ENCODE measurements around the gene NFIB. TPM values are rescaled to one million over a fixed set of nuclear protein-coding genes. Genes with fewer than 3 reads are reported as not detected.

Gene NFIB
- total RNA-seq, 1 donor from 2014 or later = 1.5 TPM

GRCh38 chr9:14273696-14274121 is 40.2 kb downstream of the NFIB start:
- TF ChIP-seq CTCF (IDR thresholded peaks at IDR 0.05; ENCODE audit: partially characterized antibody, unreplicated experiment) = no peak
- no peak for DNase-seq
- Mint-ChIP-seq H3K36me3 (ENCODE audit: unreplicated experiment) (no peaks in the 10 kb centered on the region), H3K27me3 (ENCODE audit: unreplicated experiment) (no peaks in the 10 kb centered on the region), H3K9me3 (ENCODE audit: unreplicated experiment) (peaks cover 2% of the 10 kb centered on the region), H3K4me3 (ENCODE audit: unreplicated experiment) (peak overlapping the region; percentile 48), H3K4me1 (ENCODE audit: low read depth, unreplicated experiment) (peaks cover 33% of the 10 kb centered on the region), H3K27ac (ENCODE audit: unreplicated experiment) (peak overlapping the region; percentile 40)

- no peaks in the 10 kb centered on the region for H3K36me3 Mint-ChIP-seq (ENCODE audit: unreplicated experiment)
- no peaks in the 10 kb centered on the region for H3K27me3 Mint-ChIP-seq (ENCODE audit: unreplicated experiment)
- no peak for DNase-seq
- H3K4me3 Mint-ChIP-seq (ENCODE audit: unreplicated experiment) = no peak overlapping the region
- H3K4me1 Mint-ChIP-seq (ENCODE audit: low read depth, unreplicated experiment) = peaks cover 33% of the 10 kb centered on the region
- no peak for TF ChIP-seq CTCF (IDR thresholded peaks at IDR 0.05; ENCODE audit: partially characterized antibody, unreplicated experiment)
- H3K9me3 Mint-ChIP-seq (ENCODE audit: unreplicated experiment) = peaks cover 2% of the 10 kb centered on the region
- H3K27ac Mint-ChIP-seq (ENCODE audit: unreplicated experiment) = no peak overlapping the region
These were observed 40.9 kb downstream of the NFIB start for GRCh38 chr9:14272927-14273528.

GRCh38 chr9:14271093-14271673 is 42.8 kb downstream of the NFIB start:
- Mint-ChIP-seq H3K27me3 (ENCODE audit: unreplicated experiment) (no peaks in the 10 kb centered on the region), H3K36me3 (ENCODE audit: unreplicated experiment) (no peaks in the 10 kb centered on the region), H3K27ac (ENCODE audit: unreplicated experiment) (peak overlapping the region; percentile 60), H3K9me3 (ENCODE audit: unreplicated experiment) (peaks cover 2% of the 10 kb centered on the region), H3K4me1 (ENCODE audit: low read depth, unreplicated experiment) (peaks cover 33% of the 10 kb centered on the region), H3K4me3 (ENCODE audit: unreplicated experiment) (no peak overlapping the region)
- TF ChIP-seq CTCF (IDR thresholded peaks at IDR 0.05; ENCODE audit: partially characterized antibody, unreplicated experiment) = no peak
- peak; percentile 27 for DNase-seq

GRCh38 chr9:14270358-14271092 is 43.4 kb downstream of the NFIB start:
- no peak overlapping the region for H3K4me3 Mint-ChIP-seq (ENCODE audit: unreplicated experiment)
- peaks cover 33% of the 10 kb centered on the region for H3K4me1 Mint-ChIP-seq (ENCODE audit: low read depth, unreplicated experiment)
- no peak for TF ChIP-seq CTCF (IDR thresholded peaks at IDR 0.05; ENCODE audit: partially characterized antibody, unreplicated experiment)
- H3K27me3 Mint-ChIP-seq (ENCODE audit: unreplicated experiment) = no peaks in the 10 kb centered on the region
- DNase-seq = no peak
- peak overlapping the region; percentile 60 for H3K27ac Mint-ChIP-seq (ENCODE audit: unreplicated experiment)
- H3K9me3 Mint-ChIP-seq (ENCODE audit: unreplicated experiment) = peaks cover 2% of the 10 kb centered on the region
- H3K36me3 Mint-ChIP-seq (ENCODE audit: unreplicated experiment) = peaks cover 3% of the 10 kb centered on the region

GRCh38 chr9:14269916-14270315 is 44.0 kb downstream of the NFIB start:
- H3K36me3 Mint-ChIP-seq (ENCODE audit: unreplicated experiment) = peaks cover 4% of the 10 kb centered on the region
- peaks cover 2% of the 10 kb centered on the region for H3K9me3 Mint-ChIP-seq (ENCODE audit: unreplicated experiment)
- H3K27me3 Mint-ChIP-seq (ENCODE audit: unreplicated experiment) = no peaks in the 10 kb centered on the region
- no peak for TF ChIP-seq CTCF (IDR thresholded peaks at IDR 0.05; ENCODE audit: partially characterized antibody, unreplicated experiment)
- no peak for DNase-seq
- H3K27ac Mint-ChIP-seq (ENCODE audit: unreplicated experiment) = no peak overlapping the region
- H3K4me1 Mint-ChIP-seq (ENCODE audit: low read depth, unreplicated experiment) = peaks cover 33% of the 10 kb centered on the region
- no peak overlapping the region for H3K4me3 Mint-ChIP-seq (ENCODE audit: unreplicated experiment)

All from glutamatergic neuron (in vitro differentiated cells).